ENCODE data around the gene ETV7. TPM values are rescaled to one million over a fixed set of nuclear protein-coding genes. Genes with fewer than 3 reads are reported as not detected.

The ETV7 gene
- total RNA-seq, 1 experiment from 2014 or later: 0.58 TPM

- POLR2A ChIA-PET (ENCODE audit: low non-redundant PET): no interaction called here
- CTCF ChIA-PET: no interaction called here
These were observed 4.5 kb downstream of the ETV7 start for GRCh38 chr6:36382976-36383375.

GRCh38 chr6:36381502-36382389, 5.7 kb downstream of the ETV7 start:
- no peak for DNase-seq (ENCODE audit: low spot score)

More at GRCh38 chr6:36382976-36383375, 4.5 kb downstream of the ETV7 start:
- H3K4me1 ChIP-seq (ENCODE audit: insufficient read depth, low read length, poor library complexity, severe bottlenecking): no peaks in the 10 kb centered on the region
- peaks cover 6% of the 10 kb centered on the region for H3K27me3 ChIP-seq (replicated peaks; ENCODE audit: insufficient read depth, low read depth, low read length, poor library complexity)
- TF ChIP-seq EZH2 (IDR thresholded peaks at IDR 0.05; ENCODE audit: borderline replicate concordance, low read depth, low read length, poor library complexity, severe bottlenecking): no peak
- TF ChIP-seq, protein P1, sequence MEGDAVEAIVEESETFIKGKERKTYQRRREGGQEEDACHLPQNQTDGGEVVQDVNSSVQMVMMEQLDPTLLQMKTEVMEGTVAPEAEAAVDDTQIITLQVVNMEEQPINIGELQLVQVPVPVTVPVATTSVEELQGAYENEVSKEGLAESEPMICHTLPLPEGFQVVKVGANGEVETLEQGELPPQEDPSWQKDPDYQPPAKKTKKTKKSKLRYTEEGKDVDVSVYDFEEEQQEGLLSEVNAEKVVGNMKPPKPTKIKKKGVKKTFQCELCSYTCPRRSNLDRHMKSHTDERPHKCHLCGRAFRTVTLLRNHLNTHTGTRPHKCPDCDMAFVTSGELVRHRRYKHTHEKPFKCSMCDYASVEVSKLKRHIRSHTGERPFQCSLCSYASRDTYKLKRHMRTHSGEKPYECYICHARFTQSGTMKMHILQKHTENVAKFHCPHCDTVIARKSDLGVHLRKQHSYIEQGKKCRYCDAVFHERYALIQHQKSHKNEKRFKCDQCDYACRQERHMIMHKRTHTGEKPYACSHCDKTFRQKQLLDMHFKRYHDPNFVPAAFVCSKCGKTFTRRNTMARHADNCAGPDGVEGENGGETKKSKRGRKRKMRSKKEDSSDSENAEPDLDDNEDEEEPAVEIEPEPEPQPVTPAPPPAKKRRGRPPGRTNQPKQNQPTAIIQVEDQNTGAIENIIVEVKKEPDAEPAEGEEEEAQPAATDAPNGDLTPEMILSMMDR (conservative IDR thresholded peaks at IDR 0.05; ENCODE audit: low read depth, low read length): no peak
- no peaks in the 10 kb centered on the region for H3K9me3 ChIP-seq (ENCODE audit: low read depth, low read length, poor library complexity, severe bottlenecking)
- BruUV-seq (replicated peaks): no TSS peak
- intact Hi-C loops (cut with micrococcal nuclease; ENCODE audit: unreplicated experiment): no loop called here
- no peak overlapping the region for H3K4me3 ChIP-seq (ENCODE audit: low read depth, low read length, poor library complexity, severe bottlenecking)
- H3K27ac ChIP-seq (ENCODE audit: low read depth, low read length, poor library complexity, severe bottlenecking): no peak overlapping the region
- DNase-seq (ENCODE audit: low spot score): no peak
- no peaks in the 10 kb centered on the region for H3K36me3 ChIP-seq (ENCODE audit: insufficient read depth, low read length, poor library complexity, severe bottlenecking)

DNA sequence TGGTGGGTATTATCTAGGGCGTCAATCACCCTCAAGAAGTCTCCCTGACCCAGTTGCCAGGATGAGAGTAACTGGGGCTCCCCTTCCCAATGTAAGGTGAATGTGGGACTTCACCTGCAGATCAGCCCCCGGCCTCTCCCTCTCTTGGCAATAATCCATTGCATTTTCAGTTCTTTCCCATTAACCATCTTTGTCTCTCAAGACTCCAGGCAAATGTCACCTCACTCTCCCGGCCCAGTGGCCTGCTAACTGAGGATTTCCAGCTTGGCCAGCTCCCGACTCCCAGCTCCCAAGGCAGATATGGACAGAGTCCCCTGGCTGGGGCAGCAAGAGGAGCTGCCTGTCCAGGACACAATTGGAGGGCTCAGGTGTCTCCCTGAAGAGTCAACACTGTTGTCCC, 7.3 kb downstream of the ETV7 start:
- Histone ChIP-seq H3K4me1 (ENCODE audit: insufficient read depth, low read length, poor library complexity, severe bottlenecking) (no peaks in the 10 kb centered on the region), H3K27ac (ENCODE audit: low read depth, low read length, poor library complexity, severe bottlenecking) (no peak overlapping the region), H3K4me3 (ENCODE audit: low read depth, low read length, poor library complexity, severe bottlenecking) (no peak overlapping the region), H3K27me3 (replicated peaks; ENCODE audit: insufficient read depth, low read depth, low read length, poor library complexity) (no peaks in the 10 kb centered on the region), H3K9me3 (ENCODE audit: low read depth, low read length, poor library complexity, severe bottlenecking) (no peaks in the 10 kb centered on the region), H3K36me3 (ENCODE audit: insufficient read depth, low read length, poor library complexity, severe bottlenecking) (no peaks in the 10 kb centered on the region)
- no peak for DNase-seq (ENCODE audit: low spot score)
- intact Hi-C loops (cut with micrococcal nuclease; ENCODE audit: unreplicated experiment): no loop called here
- ChIA-PET CTCF (no interaction called here), POLR2A (ENCODE audit: low non-redundant PET) (no interaction called here)
- BruUV-seq (replicated peaks): no TSS peak
- TF ChIP-seq EZH2 (IDR thresholded peaks at IDR 0.05; ENCODE audit: borderline replicate concordance, low read depth, low read length, poor library complexity, severe bottlenecking): no peak
- TF ChIP-seq, protein P1 (conservative IDR thresholded peaks at IDR 0.05; ENCODE audit: low read depth, low read length): no peak

More at GRCh38 chr6:36381502-36382389, 5.7 kb downstream of the ETV7 start:
- no peaks in the 10 kb centered on the region for H3K27me3 ChIP-seq (replicated peaks; ENCODE audit: insufficient read depth, low read depth, low read length, poor library complexity)
- CTCF ChIA-PET: interaction anchor here (0.5 kb wide), 1 partner anchor 258 kb away, joined by 10 read pairs; no protein-coding TSS in a partner anchor
- no peak overlapping the region for H3K27ac ChIP-seq (ENCODE audit: low read depth, low read length, poor library complexity, severe bottlenecking)
- H3K4me1 ChIP-seq (ENCODE audit: insufficient read depth, low read length, poor library complexity, severe bottlenecking): no peaks in the 10 kb centered on the region
- no TSS peak for BruUV-seq (replicated peaks)
- TF ChIP-seq, protein P1 (conservative IDR thresholded peaks at IDR 0.05; ENCODE audit: low read depth, low read length): no peak
- no peak for TF ChIP-seq EZH2 (IDR thresholded peaks at IDR 0.05; ENCODE audit: borderline replicate concordance, low read depth, low read length, poor library complexity, severe bottlenecking)
- H3K36me3 ChIP-seq (ENCODE audit: insufficient read depth, low read length, poor library complexity, severe bottlenecking): no peaks in the 10 kb centered on the region
- no peaks in the 10 kb centered on the region for H3K9me3 ChIP-seq (ENCODE audit: low read depth, low read length, poor library complexity, severe bottlenecking)
- POLR2A ChIA-PET (ENCODE audit: low non-redundant PET): no interaction called here
- intact Hi-C loops (cut with micrococcal nuclease; ENCODE audit: unreplicated experiment): no loop called here
- H3K4me3 ChIP-seq (ENCODE audit: low read depth, low read length, poor library complexity, severe bottlenecking): no peak overlapping the region

All from A673 (cell line).